HG02884 (cell line): ENCODE data around the gene PDPK1.
"Not testable (repeated sequence)": the region's sequence is repeated elsewhere in the genome, so short reads cannot be mapped to it uniquely, and the experiment has no call there.

ENCODE experiments used
- ATAC-seq: cut with Tn5 transposase; IDR thresholded peaks from one replicate; pipeline ENCODE4 v1.9.1; 2021; ENCODE audit warnings: mild to moderate bottlenecking, moderate library complexity; ENCODE audit not compliant: unreplicated experiment

Gene PDPK1

GRCh38 chr16:2585651-2586081, 47.8 kb downstream of the PDPK1 start:
- no peak for ATAC-seq

GRCh38 chr16:2586241-2586640, 48.4 kb downstream of the PDPK1 start:
- no peak for ATAC-seq

- no peak for ATAC-seq
These were observed 49.2 kb downstream of the PDPK1 start for GRCh38 chr16:2586901-2587480.

GRCh38 chr16:2587891-2588565, 50.2 kb downstream of the PDPK1 start:
- ATAC-seq: no peak

- no peak for ATAC-seq
These were observed 53.8 kb downstream of the PDPK1 start for GRCh38 chr16:2591476-2592240.

- no peak for ATAC-seq
These were observed 55.0 kb downstream of the PDPK1 start for GRCh38 chr16:2592786-2593185.

GRCh38 chr16:2595393-2596205, 57.8 kb downstream of the PDPK1 start:
- ATAC-seq: no peak

GRCh38 chr16:2596747-2597559, 59.1 kb downstream of the PDPK1 start:
- no peak for ATAC-seq

GRCh38 chr16:2597560-2597902, 59.7 kb downstream of the PDPK1 start:
- ATAC-seq: no peak

- no peak for ATAC-seq
These were observed 60.4 kb downstream of the PDPK1 start for GRCh38 chr16:2598133-2598641.

- no peak for ATAC-seq
These were observed 60.9 kb downstream of the PDPK1 start for GRCh38 chr16:2598723-2599122.

- not testable (repeated sequence) for ATAC-seq
These were observed 61.3 kb downstream of the PDPK1 start for GRCh38 chr16:2599165-2599564.

GRCh38 chr16:2599785-2600184, 62.0 kb downstream of the PDPK1 start:
- ATAC-seq: not testable (repeated sequence)

- ATAC-seq: not testable (repeated sequence)
These were observed 63.6 kb downstream of the PDPK1 start for GRCh38 chr16:2601301-2602025.

GRCh38 chr16:2602175-2602574, 64.4 kb downstream of the PDPK1 start:
- not testable (repeated sequence) for ATAC-seq

- peak; percentile 66 for ATAC-seq
These were observed 65.6 kb downstream of the PDPK1 start for GRCh38 chr16:2603165-2604015.

GRCh38 chr16:2604016-2604369, 66.2 kb downstream of the PDPK1 start:
- ATAC-seq: not testable (repeated sequence)

GRCh38 chr16:2606820-2607219, 69.0 kb downstream of the PDPK1 start:
- not testable (repeated sequence) for ATAC-seq

GRCh38 chr16:2609345-2609744, 71.5 kb downstream of the PDPK1 start:
- not testable (repeated sequence) for ATAC-seq
